Activated CD4-positive, alpha-beta T cell treated with anti-CD3 and anti-CD28 coated beads for 36 hours (primary cell): ENCODE results near the gene PHF14. TPM values are rescaled to one million over a fixed set of nuclear protein-coding genes. Genes with fewer than 3 reads are reported as not detected.
A peak's percentile ranks its signal among the peaks of the same experiment; 100 is the strongest.

Source experiments
- ATAC-seq: fragments of 200-7000 bp; cut with Tn5 transposase; one replicate; pipeline ENCODE4 v1.10.0; 2021; ENCODE audit warnings: mild to moderate bottlenecking, moderate library complexity
- CTCF ChIA-PET: fragments of 350-600 bp; sonication (Branson Sonifier 250); formaldehyde crosslinking; loops from one replicate; lab custom pipeline; 2021; ENCODE audit warnings: antibody characterized with exemption; lab: Charles Lee
- POLR2A ChIA-PET: fragments of 350-600 bp; sonication (Branson Sonifier 250); formaldehyde crosslinking; loops from one replicate; lab custom pipeline; 2021; ENCODE audit warnings: antibody characterized with exemption, inconsistent platforms; lab: Charles Lee
- DNase-seq: peaks from one replicate; pipeline ENCODE4 v3.0.0-alpha.2; 2020
- H3K27ac Mint-ChIP-seq: one replicate; pipeline ENCODE4 v1.8.0; 2021; ENCODE audit warnings: mixed read lengths
- H3K27me3 Mint-ChIP-seq: one replicate; pipeline ENCODE4 v1.8.0; 2021; ENCODE audit warnings: mixed read lengths
- H3K36me3 Mint-ChIP-seq: one replicate; pipeline ENCODE4 v1.8.0; 2021; ENCODE audit warnings: low read depth, mixed read lengths
- H3K4me1 Mint-ChIP-seq: one replicate; pipeline ENCODE4 v1.8.0; 2021; ENCODE audit warnings: mixed read lengths
- H3K4me3 Mint-ChIP-seq: one replicate; pipeline ENCODE4 v1.8.0; 2021; ENCODE audit warnings: mild to moderate bottlenecking, moderate library complexity, mixed read lengths
- H3K9me3 Mint-ChIP-seq: one replicate; pipeline ENCODE4 v1.8.0; 2021; ENCODE audit warnings: low read depth, mixed read lengths
- intact Hi-C, 2 experiments: fragments of 100-400 bp; cut with DNase I in 1 of 2; cut with micrococcal nuclease in 1 of 2; formaldehyde crosslinking; loops; one replicate each; pipeline versions ENCODE4 v1.14.2 to v1.15.1; 2022 to 2024; cut with DNase I, micrococcal nuclease
- total RNA-seq, 2 experiments: library from RNA; stranded (reverse); gene quantifications; one replicate each; pipeline ENCODE4 v1.2.3, GENCODE V29; 2021

Gene PHF14
- total RNA-seq, 2 experiments from 2014 or later: 37.4 to 40.3 TPM

DNA sequence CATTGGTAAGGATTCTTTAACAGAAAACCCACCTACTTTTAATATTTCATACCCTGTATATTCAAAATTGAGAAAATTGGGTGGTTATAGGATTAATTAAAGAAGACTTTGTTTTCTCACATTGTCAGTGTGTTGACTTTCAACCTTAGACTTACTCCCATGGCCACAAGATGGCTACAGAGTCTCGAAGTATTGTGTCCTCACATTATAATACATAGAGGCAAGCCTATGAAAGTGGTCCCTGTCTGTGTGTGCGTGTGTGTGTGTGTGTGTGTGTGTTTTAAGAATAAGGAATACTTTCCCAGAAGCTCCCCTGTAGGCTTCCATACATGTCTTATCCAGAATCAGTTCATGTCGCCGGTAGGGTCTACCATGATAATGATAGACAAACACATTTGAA, 180.0 kb downstream of the PHF14 start:
- H3K9me3 Mint-ChIP-seq: no peaks in the 10 kb centered on the region
- H3K27me3 Mint-ChIP-seq: no peaks in the 10 kb centered on the region
- CTCF ChIA-PET: no interaction called here
- H3K36me3 Mint-ChIP-seq: peaks cover 5% of the 10 kb centered on the region
- H3K4me3 Mint-ChIP-seq: no peak overlapping the region
- DNase-seq (no peak), ATAC-seq (no peak)
- POLR2A ChIA-PET: no interaction called here
- no peak overlapping the region for H3K27ac Mint-ChIP-seq
- intact Hi-C loops: no loop called here
- H3K4me1 Mint-ChIP-seq: no peaks in the 10 kb centered on the region

DNA sequence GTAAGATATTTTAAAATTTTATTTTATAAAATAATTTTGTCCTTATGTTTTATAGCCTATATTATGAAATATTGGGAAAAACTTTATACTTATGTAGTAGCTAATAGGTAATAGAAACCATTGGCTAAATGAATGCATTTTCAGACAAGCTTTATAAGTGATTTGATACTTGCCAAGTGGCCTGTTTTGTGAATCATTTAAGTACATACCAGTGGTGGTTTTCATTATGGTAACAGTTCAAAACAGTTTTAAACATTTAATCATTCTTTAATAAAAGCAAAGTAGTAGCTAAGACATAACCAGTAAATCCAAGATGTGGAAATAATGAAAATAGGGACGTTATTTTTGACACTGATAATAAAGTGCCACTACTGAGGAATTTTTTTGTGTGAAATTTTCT, 182.2 kb downstream of the PHF14 start:
- H3K4me3 Mint-ChIP-seq: no peak overlapping the region
- peaks cover 4% of the 10 kb centered on the region for H3K36me3 Mint-ChIP-seq
- no peak overlapping the region for H3K27ac Mint-ChIP-seq
- ATAC-seq (no peak), DNase-seq (no peak)
- POLR2A ChIA-PET: interaction anchor here (0.6 kb wide), 1 partner anchor 39 kb away, joined by 4 read pairs; no protein-coding TSS in a partner anchor
- H3K27me3 Mint-ChIP-seq: no peaks in the 10 kb centered on the region
- CTCF ChIA-PET: interaction anchor here (1.1 kb wide), 1 partner anchor 22 kb away, joined by 3 read pairs; no protein-coding TSS in a partner anchor
- H3K9me3 Mint-ChIP-seq: no peaks in the 10 kb centered on the region
- intact Hi-C loops: no loop called here
- no peaks in the 10 kb centered on the region for H3K4me1 Mint-ChIP-seq

DNA sequence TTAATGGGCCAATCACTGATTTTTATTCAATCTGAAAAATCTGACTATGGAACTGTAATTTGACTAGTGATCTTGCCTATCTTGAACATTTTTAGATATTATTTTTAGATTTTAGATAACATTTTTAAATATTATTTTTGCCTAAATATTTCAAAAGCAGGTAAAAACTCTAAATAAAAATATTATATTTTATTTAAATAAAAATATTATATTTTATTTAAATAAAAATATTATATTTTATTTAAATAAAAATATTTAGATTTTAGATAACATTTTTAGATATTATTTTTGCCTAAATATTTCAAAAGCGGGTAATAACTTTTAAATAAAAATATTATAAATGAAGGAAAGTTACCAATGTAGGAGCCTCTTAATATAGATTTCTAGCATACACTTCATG, 187.8 kb downstream of the PHF14 start:
- DNase-seq (no peak), ATAC-seq (no peak)
- POLR2A ChIA-PET: no interaction called here
- Mint-ChIP-seq H3K9me3 (no peaks in the 10 kb centered on the region), H3K27me3 (no peaks in the 10 kb centered on the region), H3K36me3 (peaks cover 4% of the 10 kb centered on the region), H3K4me3 (no peak overlapping the region), H3K27ac (no peak overlapping the region), H3K4me1 (no peaks in the 10 kb centered on the region)
- CTCF ChIA-PET: no interaction called here
- intact Hi-C loops: no loop called here

DNA sequence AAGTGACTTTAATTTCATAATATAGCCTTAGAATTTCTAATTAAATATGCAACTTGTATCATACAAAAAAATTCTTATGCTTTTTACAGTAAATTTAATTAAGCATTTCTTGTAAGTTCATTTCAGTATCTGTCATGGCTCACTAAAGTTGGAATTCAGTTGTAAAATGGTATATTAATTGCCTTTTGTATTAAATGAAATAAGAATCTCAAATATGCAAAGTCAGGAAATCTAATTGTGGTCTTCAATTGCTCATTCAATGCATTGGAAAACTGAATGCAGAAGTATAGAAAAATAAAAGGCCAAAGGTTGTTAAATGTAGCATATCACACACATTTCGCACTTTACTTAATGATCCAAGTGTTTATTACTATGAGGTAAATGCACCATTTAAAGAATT, 189.5 kb downstream of the PHF14 start:
- DNase-seq (no peak), ATAC-seq (no peak)
- Mint-ChIP-seq H3K27me3 (no peaks in the 10 kb centered on the region), H3K4me1 (no peaks in the 10 kb centered on the region), H3K27ac (no peak overlapping the region), H3K36me3 (no peaks in the 10 kb centered on the region), H3K4me3 (no peak overlapping the region), H3K9me3 (no peaks in the 10 kb centered on the region)
- ChIA-PET CTCF (no interaction called here), POLR2A (no interaction called here)
- intact Hi-C loops: no loop called here

DNA sequence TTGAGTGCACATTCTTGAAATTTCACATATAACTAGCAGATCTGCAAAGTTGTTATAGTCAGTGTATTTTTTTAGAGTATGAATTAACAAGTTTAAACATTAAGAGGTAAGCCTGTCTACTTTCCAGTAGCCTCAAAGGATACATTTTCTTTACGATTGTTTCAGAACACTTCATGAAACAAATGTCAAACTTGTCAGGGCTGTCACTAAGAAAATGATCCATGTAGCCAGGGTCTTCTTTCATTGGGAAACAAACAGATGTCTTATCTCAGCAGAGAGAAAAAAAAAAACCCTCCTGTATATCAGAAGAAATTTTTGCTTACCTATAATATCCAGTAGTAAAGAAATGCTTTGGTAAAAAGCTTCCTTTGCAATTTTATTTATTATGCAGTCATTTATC, 192.4 kb downstream of the PHF14 start:
- POLR2A ChIA-PET: no interaction called here

DNA sequence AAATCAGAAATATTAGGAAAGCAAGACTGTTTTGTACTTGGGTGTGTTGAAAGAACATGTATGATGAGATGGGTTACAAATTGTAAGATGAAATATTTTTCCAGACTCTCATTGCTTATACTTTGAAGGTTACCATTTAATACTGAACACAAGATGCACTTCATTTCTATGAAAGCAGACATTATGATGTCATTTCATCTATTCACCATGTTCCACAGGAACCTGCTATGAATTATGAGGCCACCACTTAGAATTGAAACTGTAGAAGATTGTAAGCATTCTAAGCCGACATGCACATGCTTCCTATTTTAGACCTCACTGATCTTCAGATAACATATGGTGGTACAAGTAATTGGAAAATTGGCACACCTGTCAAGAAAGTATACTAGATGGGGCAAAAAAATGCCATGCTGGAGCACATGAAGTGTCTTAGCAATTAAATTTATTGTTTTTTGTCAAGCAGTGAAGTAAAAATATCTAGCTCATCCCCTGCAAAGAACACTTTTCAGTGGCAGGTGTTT, 195.0 kb downstream of the PHF14 start:
- intact Hi-C loops: no loop called here
- ATAC-seq (no peak), DNase-seq (no peak)
- Mint-ChIP-seq H3K27me3 (no peaks in the 10 kb centered on the region), H3K4me1 (peaks cover 14% of the 10 kb centered on the region), H3K27ac (no peak overlapping the region), H3K9me3 (no peaks in the 10 kb centered on the region), H3K4me3 (no peak overlapping the region), H3K36me3 (peaks cover 2% of the 10 kb centered on the region)
- ChIA-PET POLR2A (no interaction called here), CTCF (interaction anchor here (1.0 kb wide), 1 partner anchor 43 kb away, joined by 3 read pairs; no protein-coding TSS in a partner anchor)

More for the DNA sequence above, 192.4 kb downstream of the PHF14 start:
- CTCF ChIA-PET: no interaction called here
- Mint-ChIP-seq H3K4me1 (peaks cover 8% of the 10 kb centered on the region), H3K9me3 (no peaks in the 10 kb centered on the region), H3K4me3 (no peak overlapping the region), H3K36me3 (peaks cover under 1% of the 10 kb centered on the region), H3K27ac (no peak overlapping the region), H3K27me3 (no peaks in the 10 kb centered on the region)
- intact Hi-C loops: no loop called here
- no peak for ATAC-seq
- no peak for DNase-seq

DNA sequence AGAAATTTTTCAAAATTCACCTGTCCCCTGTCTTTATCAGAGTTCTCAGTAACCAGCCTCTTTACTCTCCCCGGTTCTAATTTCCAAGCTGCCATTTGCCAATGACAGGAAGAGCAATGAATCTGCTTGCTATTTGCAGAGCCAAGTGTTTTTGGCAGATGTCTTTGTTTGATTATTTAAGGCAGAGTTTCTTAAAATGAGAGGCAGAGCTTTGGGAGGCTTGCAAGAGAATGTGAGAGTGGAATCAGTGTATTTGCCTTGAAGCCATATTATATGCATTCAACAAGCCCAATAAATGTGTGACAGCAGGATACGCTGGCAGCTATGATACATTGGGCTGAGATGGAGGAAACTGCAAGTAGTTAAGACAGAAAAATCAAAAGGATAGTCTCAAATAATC, 196.5 kb downstream of the PHF14 start:
- H3K36me3 Mint-ChIP-seq: peaks cover 2% of the 10 kb centered on the region
- DNase-seq: no peak
- no peak overlapping the region for H3K27ac Mint-ChIP-seq
- H3K27me3 Mint-ChIP-seq: no peaks in the 10 kb centered on the region
- no peak for ATAC-seq
- ChIA-PET POLR2A (interaction anchor here (0.6 kb wide), 1 partner anchor 16 kb away, joined by 5 read pairs; no protein-coding TSS in a partner anchor), CTCF (no interaction called here)
- H3K4me1 Mint-ChIP-seq: peaks cover 14% of the 10 kb centered on the region
- H3K9me3 Mint-ChIP-seq: no peaks in the 10 kb centered on the region
- no peak overlapping the region for H3K4me3 Mint-ChIP-seq
- intact Hi-C loops: no loop called here

DNA sequence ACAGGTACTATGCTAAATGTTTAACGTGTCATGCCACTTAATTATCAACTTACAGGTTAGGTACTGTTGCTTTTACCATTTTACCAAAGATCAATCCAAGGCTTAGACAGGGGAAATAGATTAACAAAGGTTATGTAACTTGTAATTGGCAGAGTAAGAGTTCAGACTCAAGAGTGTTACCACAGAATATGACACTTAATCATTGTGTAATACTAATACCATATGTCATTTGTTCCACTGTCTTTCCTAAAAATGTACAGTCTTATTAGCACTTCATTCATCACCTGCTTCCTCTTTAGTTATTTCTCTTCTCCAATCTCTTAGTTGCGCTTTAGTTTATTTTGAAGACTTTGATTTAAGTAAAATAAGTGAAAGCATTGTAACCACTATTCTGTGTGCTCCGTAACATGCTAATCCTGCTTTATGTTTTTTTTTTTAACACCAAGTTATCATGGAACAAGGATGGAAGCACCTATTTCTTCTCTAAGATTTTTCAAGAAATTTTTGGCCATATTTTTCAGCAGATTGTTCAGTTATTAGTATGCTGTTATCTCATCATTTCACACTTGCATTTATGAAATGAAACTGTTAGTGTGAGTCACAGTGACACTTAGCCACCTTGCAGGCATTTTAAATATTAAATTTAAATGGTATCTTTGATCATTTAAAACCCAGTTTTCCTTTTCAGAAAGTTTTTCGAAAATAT, 197.3 kb downstream of the PHF14 start:
- ChIA-PET CTCF (no interaction called here), POLR2A (interaction anchor here (0.6 kb wide), 1 partner anchor 16 kb away, joined by 5 read pairs; no protein-coding TSS in a partner anchor)
- intact Hi-C loops: no loop called here
- ATAC-seq: peak; percentile 64
- Mint-ChIP-seq H3K9me3 (no peaks in the 10 kb centered on the region), H3K27me3 (no peaks in the 10 kb centered on the region), H3K4me3 (no peak overlapping the region), H3K36me3 (peaks cover 2% of the 10 kb centered on the region), H3K4me1 (peaks cover 14% of the 10 kb centered on the region), H3K27ac (peak overlapping the region; percentile 58)
- no peak for DNase-seq

DNA sequence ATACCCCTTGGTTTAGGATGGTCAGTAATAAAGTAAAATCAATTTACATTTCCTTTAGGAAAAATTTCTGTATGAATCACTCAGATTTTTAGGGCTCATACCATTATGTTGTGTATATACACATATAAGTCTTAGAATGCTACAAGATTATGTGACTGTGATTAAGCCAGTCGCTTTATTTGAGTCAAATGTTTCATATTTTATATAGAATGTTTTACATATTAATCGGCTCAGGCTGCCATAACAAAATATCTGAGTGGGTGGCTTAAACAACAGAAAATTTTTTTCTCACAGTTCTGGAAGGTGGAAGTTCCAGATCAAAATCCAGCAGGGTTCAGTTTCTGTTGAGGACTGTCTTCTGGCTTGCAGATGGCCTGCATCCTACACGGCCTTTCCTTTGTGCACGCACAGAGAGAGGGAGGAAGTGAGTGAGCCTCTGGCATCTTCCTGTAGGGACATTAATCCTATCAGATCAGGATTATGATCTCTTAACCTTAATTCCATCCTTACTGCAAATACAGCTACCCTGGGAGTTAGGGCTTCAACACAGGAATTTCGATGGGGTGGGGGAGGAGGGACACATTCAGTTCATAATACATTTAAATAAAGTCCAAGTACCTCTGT, 198.0 kb downstream of the PHF14 start:
- ChIA-PET CTCF (no interaction called here), POLR2A (no interaction called here)
- H3K9me3 Mint-ChIP-seq: no peaks in the 10 kb centered on the region
- H3K27ac Mint-ChIP-seq: no peak overlapping the region
- no peaks in the 10 kb centered on the region for H3K27me3 Mint-ChIP-seq
- H3K36me3 Mint-ChIP-seq: peaks cover 2% of the 10 kb centered on the region
- DNase-seq (no peak), ATAC-seq (no peak)
- intact Hi-C loops: no loop called here
- H3K4me1 Mint-ChIP-seq: peaks cover 14% of the 10 kb centered on the region
- no peak overlapping the region for H3K4me3 Mint-ChIP-seq

DNA sequence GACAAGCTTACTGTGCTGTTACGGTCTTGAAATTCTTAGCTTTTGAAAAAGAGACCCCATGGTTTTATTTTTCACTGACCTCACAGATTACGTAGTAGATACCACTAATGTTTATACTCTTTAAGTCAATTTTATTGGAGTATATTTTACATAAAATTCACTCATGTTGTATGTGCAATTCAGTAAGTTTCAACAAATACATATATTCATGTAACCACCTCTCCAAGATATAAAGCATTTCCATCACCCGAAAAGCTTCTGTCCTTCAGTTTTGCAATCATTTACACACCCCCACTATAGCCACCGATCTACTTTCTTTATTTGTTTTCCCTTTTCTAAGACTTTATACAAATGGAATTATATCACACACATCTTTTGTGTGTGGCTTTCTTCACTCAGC, 199.2 kb downstream of the PHF14 start:
- Mint-ChIP-seq H3K36me3 (peaks cover 2% of the 10 kb centered on the region), H3K9me3 (no peaks in the 10 kb centered on the region), H3K27me3 (no peaks in the 10 kb centered on the region), H3K4me1 (peaks cover 17% of the 10 kb centered on the region), H3K27ac (no peak overlapping the region), H3K4me3 (no peak overlapping the region)
- intact Hi-C loops: no loop called here
- DNase-seq (no peak), ATAC-seq (no peak)
- CTCF ChIA-PET: no interaction called here
- POLR2A ChIA-PET: no interaction called here

DNA sequence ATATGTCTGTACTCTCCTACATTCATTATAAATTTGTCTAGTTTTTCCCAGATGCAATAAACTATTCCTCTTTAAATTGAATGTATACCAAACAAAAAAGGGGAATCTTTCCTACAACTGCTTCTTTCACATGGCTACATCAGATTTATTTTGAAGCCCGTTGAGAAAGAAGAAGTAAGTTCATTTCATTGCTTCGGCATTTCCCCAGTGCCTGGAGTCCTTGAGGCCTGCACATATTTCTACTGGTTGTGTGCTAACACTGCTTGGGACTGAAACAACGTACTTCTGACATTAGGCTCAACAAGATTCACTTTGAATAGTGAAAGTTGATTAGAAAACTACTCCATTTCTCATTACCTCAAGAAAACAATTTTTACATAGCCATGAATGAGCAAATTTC, 201.7 kb downstream of the PHF14 start:
- ChIA-PET POLR2A (no interaction called here), CTCF (interaction anchor here (1.3 kb wide), 1 partner anchor 37 kb away, joined by 3 read pairs; no protein-coding TSS in a partner anchor)
- peaks cover 14% of the 10 kb centered on the region for H3K4me1 Mint-ChIP-seq
- no peak for DNase-seq
- H3K27ac Mint-ChIP-seq: no peak overlapping the region
- H3K27me3 Mint-ChIP-seq: no peaks in the 10 kb centered on the region
- no peak for ATAC-seq
- no peaks in the 10 kb centered on the region for H3K9me3 Mint-ChIP-seq
- peaks cover 2% of the 10 kb centered on the region for H3K36me3 Mint-ChIP-seq
- intact Hi-C loops: no loop called here
- no peak overlapping the region for H3K4me3 Mint-ChIP-seq

DNA sequence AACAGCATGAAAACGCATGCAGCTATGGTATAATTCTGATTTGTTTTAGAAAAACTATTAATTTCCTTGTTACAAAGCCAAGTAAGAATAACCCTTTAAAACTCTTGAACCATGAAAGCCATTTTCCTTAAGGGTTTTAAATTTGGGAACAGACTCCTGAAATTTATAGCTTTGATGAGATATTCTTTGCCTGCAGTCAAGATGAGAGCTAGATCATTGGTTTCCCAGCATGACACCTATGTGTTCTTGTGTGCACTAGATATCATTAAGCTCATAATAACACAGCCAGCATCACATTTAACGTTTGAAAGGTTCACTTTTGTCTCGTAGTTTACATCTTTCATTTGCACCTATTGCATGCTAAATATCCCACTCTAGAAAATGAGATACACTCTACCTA, 202.2 kb downstream of the PHF14 start:
- CTCF ChIA-PET: interaction anchor here (1.1 to 1.3 kb wide), 2 partner anchors 21 to 36 kb away, joined by 3 read pairs; no protein-coding TSS in a partner anchor
- peaks cover 10% of the 10 kb centered on the region for H3K4me1 Mint-ChIP-seq

More for the DNA sequence above, 202.2 kb downstream of the PHF14 start:
- POLR2A ChIA-PET: no interaction called here
- Mint-ChIP-seq H3K36me3 (peaks cover 2% of the 10 kb centered on the region), H3K4me3 (no peak overlapping the region), H3K27me3 (no peaks in the 10 kb centered on the region), H3K9me3 (no peaks in the 10 kb centered on the region), H3K27ac (no peak overlapping the region)
- ATAC-seq (no peak), DNase-seq (no peak)
- intact Hi-C loops: no loop called here
